Activated naive CD4-positive, alpha-beta T cell treated with anti-CD3 and anti-CD28 coated beads, Interleukin-2, amount 10 ng/mL, durations not matched to agents 7 days and 5 days (primary cell): ENCODE measurements around the gene EPHA7.

Experiments
- CTCF ChIA-PET: fragments of 350-600 bp; sonication (Branson Sonifier 250); formaldehyde crosslinking; loops from one replicate; lab custom pipeline; 2021; ENCODE audit warnings: antibody characterized with exemption; lab: Charles Lee
- DNase-seq: peaks from one replicate; pipeline ENCODE4 v3.0.0-alpha.2; 2020
- H3K27ac Mint-ChIP-seq: one replicate; pipeline ENCODE4 v1.8.0; 2021; ENCODE audit warnings: mild to moderate bottlenecking, moderate library complexity, mixed read lengths
- H3K27me3 Mint-ChIP-seq: one replicate; pipeline ENCODE4 v1.8.0; 2021; ENCODE audit warnings: mild to moderate bottlenecking, mixed read lengths
- H3K36me3 Mint-ChIP-seq: one replicate; pipeline ENCODE4 v1.8.0; 2021; ENCODE audit warnings: mixed read lengths
- H3K4me1 Mint-ChIP-seq: one replicate; pipeline ENCODE4 v1.8.0; 2021; ENCODE audit warnings: mixed read lengths
- H3K4me3 Mint-ChIP-seq: one replicate; pipeline ENCODE4 v1.8.0; 2021; ENCODE audit warnings: mild to moderate bottlenecking, moderate library complexity, mixed read lengths
- H3K9me3 Mint-ChIP-seq: one replicate; pipeline ENCODE4 v1.8.0; 2021; ENCODE audit warnings: mixed read lengths

Gene EPHA7

DNA sequence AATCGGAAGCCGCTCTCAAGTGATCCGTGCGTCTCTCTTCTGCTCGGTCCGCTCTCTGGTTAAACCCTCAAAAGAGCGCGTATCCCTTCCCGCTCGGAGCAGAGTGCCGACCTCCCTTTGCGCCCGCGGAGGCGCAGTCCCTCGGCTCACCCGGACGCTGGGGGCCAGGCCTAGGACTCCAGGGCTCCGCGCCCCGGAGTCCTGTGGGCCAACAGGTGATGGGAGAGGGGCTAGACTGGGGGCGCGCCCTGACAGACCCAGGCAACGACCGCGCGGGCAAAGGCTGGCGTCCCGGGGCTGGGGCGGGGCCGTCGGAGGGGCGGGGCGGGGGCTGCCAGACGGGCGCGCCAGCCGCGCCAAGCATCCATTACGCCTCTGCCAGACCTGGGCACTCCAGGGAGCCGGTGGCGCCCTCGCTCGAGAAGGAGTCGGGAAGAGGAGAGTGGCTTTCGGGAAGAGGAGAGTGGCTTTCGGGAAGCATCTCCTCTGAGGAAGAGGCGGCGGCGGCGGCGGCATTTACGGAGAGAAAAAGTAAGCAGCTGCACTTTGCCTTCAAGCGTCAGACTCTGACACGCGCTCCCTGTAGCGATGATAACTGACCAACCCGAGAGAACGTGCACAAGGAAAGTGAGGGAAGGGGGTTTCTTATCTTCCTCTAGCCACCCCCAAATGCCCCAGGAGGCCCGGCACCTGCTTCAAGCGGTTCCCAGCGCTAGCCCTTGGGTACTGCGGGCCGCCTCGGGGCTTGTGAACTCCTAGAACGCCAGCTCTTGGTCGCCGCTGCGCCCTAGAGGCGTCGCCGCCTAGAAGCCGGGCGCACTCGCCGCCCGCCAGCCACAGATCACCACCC lies 2.6 kb downstream of the EPHA7 start:
- Mint-ChIP-seq H3K36me3 (no peaks in the 10 kb centered on the region), H3K27ac (no peak overlapping the region), H3K9me3 (no peaks in the 10 kb centered on the region), H3K4me3 (peak overlapping the region; percentile 26), H3K4me1 (peaks cover 26% of the 10 kb centered on the region), H3K27me3 (peaks cover 59% of the 10 kb centered on the region)
- CTCF ChIA-PET, result no interaction called here
- DNase-seq, result peak; percentile 18

DNA sequence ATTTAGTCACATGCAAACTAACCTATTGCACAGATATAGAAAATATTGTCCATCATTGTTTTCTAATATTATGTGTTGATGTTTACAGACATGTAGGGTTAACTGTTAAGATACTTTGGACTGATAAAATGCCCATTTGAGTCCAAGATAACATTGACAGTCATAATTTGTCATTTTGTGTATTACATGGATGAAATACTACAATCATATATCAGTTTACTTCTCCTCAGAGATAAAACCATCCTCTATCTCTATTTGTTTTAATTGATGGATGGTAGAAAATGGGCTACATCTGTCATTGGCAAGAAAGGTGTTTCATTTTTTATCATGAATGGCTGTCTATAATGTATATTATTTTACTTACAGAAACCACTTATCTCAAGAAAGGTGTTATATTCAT lies 6.2 kb downstream of the EPHA7 start:
- Mint-ChIP-seq H3K9me3 (no peaks in the 10 kb centered on the region), H3K4me1 (peaks cover 14% of the 10 kb centered on the region), H3K36me3 (no peaks in the 10 kb centered on the region), H3K4me3 (no peak overlapping the region), H3K27ac (no peak overlapping the region), H3K27me3 (peaks cover 26% of the 10 kb centered on the region)
- no peak for DNase-seq
- CTCF ChIA-PET, result no interaction called here

DNA sequence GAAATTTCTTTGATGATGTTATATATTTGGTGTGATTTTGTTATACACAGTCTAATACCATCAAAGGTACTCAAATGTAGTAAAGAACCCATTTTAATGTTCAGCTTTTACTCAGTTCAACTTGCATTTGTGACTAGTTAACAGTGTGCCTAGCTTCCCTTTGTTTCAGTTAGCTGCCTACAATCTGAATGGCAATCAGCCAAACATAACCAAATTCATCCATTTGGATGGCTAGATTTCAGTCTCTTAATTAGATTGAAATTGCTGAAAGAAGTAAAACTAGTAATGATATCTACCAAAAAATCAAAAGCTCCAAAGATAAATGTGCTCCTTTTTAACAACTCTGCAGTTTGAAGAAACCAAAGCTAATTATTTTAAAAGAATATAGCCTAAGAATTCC lies 6.9 kb downstream of the EPHA7 start:
- Mint-ChIP-seq H3K27ac (no peak overlapping the region), H3K9me3 (no peaks in the 10 kb centered on the region), H3K27me3 (peaks cover 18% of the 10 kb centered on the region), H3K4me3 (no peak overlapping the region), H3K36me3 (no peaks in the 10 kb centered on the region), H3K4me1 (peaks cover 8% of the 10 kb centered on the region)
- CTCF ChIA-PET, result no interaction called here
- DNase-seq, result no peak

DNA sequence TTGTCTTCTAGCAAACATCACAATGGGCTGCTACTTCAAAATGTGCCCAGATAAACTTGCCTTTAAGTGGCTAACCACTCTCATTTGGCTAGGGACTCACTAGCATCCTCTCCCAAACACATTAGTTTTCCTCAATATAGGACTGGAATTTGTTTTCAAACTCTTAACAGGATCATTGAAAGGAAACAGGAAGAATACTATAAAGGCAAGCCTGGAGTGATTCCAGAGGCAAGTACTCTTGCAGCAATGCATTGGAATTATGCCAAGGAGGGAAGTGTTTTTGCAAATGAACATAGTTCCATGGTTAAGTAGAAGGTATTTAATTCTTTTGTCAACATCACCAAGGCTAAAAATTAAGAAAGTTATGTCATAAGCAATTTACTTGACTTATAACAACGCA lies 12.2 kb downstream of the EPHA7 start:
- Mint-ChIP-seq H3K4me1 (no peaks in the 10 kb centered on the region), H3K27ac (no peak overlapping the region), H3K9me3 (no peaks in the 10 kb centered on the region), H3K36me3 (no peaks in the 10 kb centered on the region), H3K4me3 (no peak overlapping the region), H3K27me3 (no peaks in the 10 kb centered on the region)
- CTCF ChIA-PET, result no interaction called here
- DNase-seq, result no peak

DNA sequence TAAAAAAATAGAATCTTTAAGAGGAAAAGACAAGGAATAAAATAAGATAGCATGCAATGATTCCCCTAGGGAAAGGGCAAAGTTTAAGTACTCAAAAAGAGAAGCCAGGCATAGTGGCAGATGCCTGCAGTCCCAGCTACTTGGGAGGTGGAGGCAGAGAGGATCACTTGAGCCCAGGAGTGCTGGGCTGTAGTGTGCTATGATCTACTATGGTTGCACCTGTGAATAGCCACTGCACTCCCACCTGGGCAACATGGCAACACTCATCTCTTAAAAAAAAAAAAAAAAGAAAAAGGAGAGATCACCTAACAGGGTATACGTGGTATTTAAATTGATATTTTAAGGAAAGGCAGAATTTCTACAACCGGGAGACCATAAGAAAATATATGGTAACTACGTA lies 16.0 kb downstream of the EPHA7 start:
- no peaks in the 10 kb centered on the region for H3K9me3 Mint-ChIP-seq
- H3K4me1 Mint-ChIP-seq, result no peaks in the 10 kb centered on the region
- no peak overlapping the region for H3K27ac Mint-ChIP-seq
- no peaks in the 10 kb centered on the region for H3K36me3 Mint-ChIP-seq
- H3K4me3 Mint-ChIP-seq, result no peak overlapping the region
- DNase-seq, result no peak
- CTCF ChIA-PET, result no interaction called here
- no peaks in the 10 kb centered on the region for H3K27me3 Mint-ChIP-seq

DNA sequence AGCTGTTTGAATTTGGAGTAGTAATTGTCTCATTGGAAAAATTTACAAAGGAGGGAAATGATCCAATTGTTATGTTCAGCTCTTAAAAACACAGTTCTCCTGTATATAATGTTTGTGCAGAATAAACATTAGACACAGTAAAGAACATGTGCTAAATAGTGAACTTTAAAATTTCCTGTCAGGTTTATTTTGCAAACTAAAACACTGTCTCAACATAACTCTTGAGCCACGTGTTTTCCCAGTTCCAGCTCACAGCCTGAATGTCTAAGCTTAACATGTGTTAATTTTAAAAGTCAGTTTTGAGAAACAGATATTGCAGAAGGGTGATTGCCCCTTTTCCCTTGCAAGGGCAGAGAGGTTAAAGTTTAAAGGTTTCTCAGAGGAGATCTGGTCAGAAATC lies 20.6 kb downstream of the EPHA7 start:
- no peaks in the 10 kb centered on the region for H3K4me1 Mint-ChIP-seq
- H3K27ac Mint-ChIP-seq, result no peak overlapping the region
- no peaks in the 10 kb centered on the region for H3K36me3 Mint-ChIP-seq
- H3K4me3 Mint-ChIP-seq, result no peak overlapping the region
- H3K9me3 Mint-ChIP-seq, result no peaks in the 10 kb centered on the region
- CTCF ChIA-PET, result no interaction called here
- H3K27me3 Mint-ChIP-seq, result no peaks in the 10 kb centered on the region
- no peak for DNase-seq

DNA sequence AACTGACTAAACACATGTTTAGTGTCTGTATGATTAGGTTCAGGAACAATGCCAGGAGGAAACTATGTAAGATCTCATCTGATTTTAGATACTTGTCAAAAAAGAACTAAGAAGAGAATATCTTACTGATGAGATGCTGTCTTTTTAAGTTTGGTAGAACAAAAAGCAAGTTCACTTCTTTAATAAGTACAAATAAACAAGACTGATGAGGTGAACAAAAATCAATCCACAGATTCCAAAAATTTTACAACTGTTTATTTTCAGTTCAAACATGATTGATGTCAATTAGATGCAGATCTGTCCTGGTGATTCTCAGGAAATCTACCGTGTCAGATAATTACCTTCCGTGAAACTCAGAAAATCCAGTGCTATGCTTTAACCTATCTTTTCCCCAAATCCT lies 24.9 kb downstream of the EPHA7 start:
- Mint-ChIP-seq H3K36me3 (no peaks in the 10 kb centered on the region), H3K9me3 (no peaks in the 10 kb centered on the region), H3K4me1 (no peaks in the 10 kb centered on the region), H3K27me3 (no peaks in the 10 kb centered on the region), H3K4me3 (no peak overlapping the region), H3K27ac (no peak overlapping the region)
- no peak for DNase-seq
- CTCF ChIA-PET, result no interaction called here

DNA sequence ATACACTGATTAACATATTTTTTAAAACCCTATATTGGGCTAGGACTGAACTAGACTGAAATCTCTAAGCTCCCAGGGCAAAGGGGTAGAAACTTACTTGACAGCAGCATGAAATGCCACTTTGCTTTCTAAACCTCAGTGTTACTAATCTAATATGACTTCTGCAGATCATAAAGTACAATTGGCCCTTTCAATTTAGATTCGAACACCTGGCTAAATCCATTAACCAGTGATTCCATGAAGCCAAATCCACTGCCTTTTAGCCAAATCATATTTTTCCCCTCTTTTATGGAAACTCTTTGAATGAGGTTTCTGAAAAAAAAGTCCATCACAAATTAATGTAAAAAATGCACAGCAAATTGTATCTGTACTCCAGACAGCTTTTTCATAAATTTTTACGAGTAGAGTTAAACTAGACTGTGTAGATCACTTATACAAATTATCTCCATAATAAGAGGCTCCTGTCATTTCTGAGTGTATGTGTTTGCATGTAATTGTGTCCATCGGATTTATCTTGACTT lies 25.7 kb downstream of the EPHA7 start:
- CTCF ChIA-PET, result no interaction called here
- no peaks in the 10 kb centered on the region for H3K9me3 Mint-ChIP-seq
- H3K27me3 Mint-ChIP-seq, result no peaks in the 10 kb centered on the region

DNA sequence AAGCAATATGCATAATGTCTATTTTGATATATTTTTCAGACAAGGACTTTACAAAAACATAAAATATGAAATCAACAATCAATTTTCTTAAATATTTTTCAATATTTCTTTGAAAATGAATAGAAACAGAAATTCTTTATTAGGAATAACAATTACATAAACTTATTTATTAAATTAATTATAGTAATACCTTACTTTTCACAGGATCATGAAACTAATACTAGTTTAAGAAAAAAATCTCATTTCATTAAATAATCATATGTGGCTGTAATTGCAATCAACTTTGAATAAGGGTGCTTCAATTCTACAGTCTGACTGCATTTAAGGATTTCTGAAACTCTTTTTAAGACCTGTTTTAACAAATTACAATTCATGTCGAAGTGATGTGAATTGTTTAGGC lies 26.6 kb downstream of the EPHA7 start:
- Mint-ChIP-seq H3K9me3 (no peaks in the 10 kb centered on the region), H3K4me3 (no peak overlapping the region), H3K27me3 (no peaks in the 10 kb centered on the region), H3K4me1 (no peaks in the 10 kb centered on the region), H3K27ac (no peak overlapping the region), H3K36me3 (no peaks in the 10 kb centered on the region)
- CTCF ChIA-PET, result no interaction called here
- no peak for DNase-seq

More for the DNA sequence above, 25.7 kb downstream of the EPHA7 start:
- Mint-ChIP-seq H3K36me3 (no peaks in the 10 kb centered on the region), H3K4me1 (no peaks in the 10 kb centered on the region), H3K4me3 (no peak overlapping the region), H3K27ac (no peak overlapping the region)
- DNase-seq, result no peak

DNA sequence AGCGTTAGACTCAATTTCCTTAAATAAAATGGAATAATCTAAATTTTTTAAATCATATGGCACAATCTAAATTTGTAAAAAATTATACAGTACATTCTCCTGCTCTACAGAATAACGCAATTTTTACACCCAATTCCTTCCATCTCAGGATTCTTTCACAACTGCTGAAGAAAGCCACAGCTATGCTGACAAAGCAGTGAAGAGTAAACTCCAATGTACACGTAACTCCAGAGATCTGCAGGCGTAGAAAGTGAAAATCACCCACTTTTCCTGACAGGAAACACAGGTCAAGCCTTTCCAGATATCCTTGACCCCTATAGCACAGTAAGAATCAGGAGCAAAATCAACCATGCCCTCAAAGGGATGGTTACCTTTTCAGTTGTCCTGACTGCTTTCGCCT lies 27.4 kb downstream of the EPHA7 start:
- Mint-ChIP-seq H3K4me3 (no peak overlapping the region), H3K9me3 (peaks cover 7% of the 10 kb centered on the region), H3K27ac (no peak overlapping the region), H3K27me3 (no peaks in the 10 kb centered on the region), H3K36me3 (no peaks in the 10 kb centered on the region), H3K4me1 (no peaks in the 10 kb centered on the region)
- CTCF ChIA-PET, result no interaction called here
- DNase-seq, result no peak

DNA sequence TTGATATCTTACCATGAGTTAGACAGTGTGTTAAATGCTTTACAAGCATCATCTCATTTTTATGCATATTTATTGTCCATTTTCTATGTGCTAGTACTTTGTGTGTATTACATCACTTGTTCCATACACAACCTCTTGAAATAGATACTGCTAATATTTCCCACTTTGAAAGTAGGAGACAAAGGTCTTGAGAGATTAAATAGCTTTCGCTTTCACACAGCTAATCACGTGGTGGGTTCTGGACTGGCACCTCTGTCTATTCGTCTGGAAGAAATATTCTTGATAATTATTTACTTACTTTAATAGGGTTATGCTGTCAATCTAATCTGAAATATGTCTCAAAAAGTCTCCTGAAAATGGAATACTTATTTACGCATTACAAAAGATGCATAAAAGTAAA lies 30.2 kb downstream of the EPHA7 start:
- no peak for DNase-seq
- CTCF ChIA-PET, result no interaction called here
- no peak overlapping the region for H3K27ac Mint-ChIP-seq
- H3K27me3 Mint-ChIP-seq, result no peaks in the 10 kb centered on the region
- H3K4me1 Mint-ChIP-seq, result no peaks in the 10 kb centered on the region
- no peaks in the 10 kb centered on the region for H3K36me3 Mint-ChIP-seq
- no peak overlapping the region for H3K4me3 Mint-ChIP-seq
- peaks cover 7% of the 10 kb centered on the region for H3K9me3 Mint-ChIP-seq

DNA sequence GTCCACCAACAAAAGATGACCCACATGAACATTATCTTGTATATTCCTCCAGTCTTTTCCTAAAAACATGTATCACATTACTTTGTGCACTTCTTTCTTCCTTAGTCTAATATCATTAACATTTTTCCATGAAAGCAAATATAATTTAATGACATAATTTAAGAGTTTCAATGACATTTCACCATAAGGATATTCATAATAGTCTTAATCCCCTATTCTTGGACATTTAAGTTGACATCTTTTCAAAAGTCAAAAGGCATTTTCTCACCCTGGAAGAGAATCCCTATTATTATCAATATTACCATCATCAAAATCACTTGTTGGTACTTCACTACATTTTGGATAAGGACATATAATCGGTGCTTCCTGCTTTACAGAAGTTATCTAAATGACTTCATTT lies 31.3 kb downstream of the EPHA7 start:
- Mint-ChIP-seq H3K4me3 (no peak overlapping the region), H3K4me1 (no peaks in the 10 kb centered on the region), H3K27ac (no peak overlapping the region), H3K27me3 (no peaks in the 10 kb centered on the region), H3K36me3 (no peaks in the 10 kb centered on the region), H3K9me3 (peaks cover 7% of the 10 kb centered on the region)
- no peak for DNase-seq
- CTCF ChIA-PET, result no interaction called here

DNA sequence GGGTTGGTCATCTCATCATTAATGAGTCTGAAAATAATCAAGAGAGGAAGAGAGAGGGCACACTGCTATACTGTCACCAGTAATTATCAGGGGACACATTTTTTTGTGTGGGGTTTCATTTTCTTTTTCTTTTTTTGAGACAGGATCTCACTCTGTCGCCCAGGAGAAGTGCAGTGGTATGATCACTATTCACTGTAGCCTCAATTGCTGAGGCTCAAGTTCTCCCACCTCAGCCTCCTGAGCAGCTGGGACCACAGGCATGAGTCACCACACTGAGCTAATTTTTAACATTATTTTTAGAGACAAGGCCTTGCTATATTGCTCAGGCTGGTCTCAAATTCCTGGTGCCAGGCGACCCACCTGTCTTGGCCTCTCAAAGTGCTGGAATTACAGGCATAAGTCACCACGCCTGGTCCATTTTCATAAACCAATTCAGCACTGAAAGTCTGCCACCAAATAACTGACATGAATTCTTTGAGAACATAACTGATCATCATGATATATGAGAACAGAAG lies 43.3 kb downstream of the EPHA7 start:
- DNase-seq, result no peak
- Mint-ChIP-seq H3K36me3 (no peaks in the 10 kb centered on the region), H3K4me3 (no peak overlapping the region), H3K27ac (no peak overlapping the region), H3K4me1 (no peaks in the 10 kb centered on the region), H3K9me3 (no peaks in the 10 kb centered on the region), H3K27me3 (no peaks in the 10 kb centered on the region)
- CTCF ChIA-PET, result no interaction called here

DNA sequence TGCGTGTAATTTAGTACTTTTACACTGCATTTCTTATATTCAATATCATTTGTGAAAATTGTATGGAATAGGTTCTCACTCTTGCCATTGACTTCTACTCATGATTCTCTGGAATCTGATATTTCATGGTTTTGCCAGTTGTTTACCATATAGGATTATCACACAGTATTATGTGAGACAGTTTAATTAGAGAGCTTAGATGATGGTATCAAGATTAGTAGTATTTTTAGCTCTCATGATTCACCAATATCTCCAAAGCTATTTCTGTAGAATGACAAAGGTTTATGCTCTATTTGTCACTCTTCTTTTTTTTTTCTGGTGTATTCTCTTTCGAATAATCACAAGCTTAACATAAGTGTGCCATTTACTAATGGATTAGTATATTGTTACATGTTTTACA lies 45.9 kb downstream of the EPHA7 start:
- H3K4me3 Mint-ChIP-seq, result no peak overlapping the region
- H3K36me3 Mint-ChIP-seq, result no peaks in the 10 kb centered on the region
- DNase-seq, result no peak
- H3K9me3 Mint-ChIP-seq, result no peaks in the 10 kb centered on the region
- no peaks in the 10 kb centered on the region for H3K4me1 Mint-ChIP-seq
- CTCF ChIA-PET, result no interaction called here
- no peak overlapping the region for H3K27ac Mint-ChIP-seq
- no peaks in the 10 kb centered on the region for H3K27me3 Mint-ChIP-seq

DNA sequence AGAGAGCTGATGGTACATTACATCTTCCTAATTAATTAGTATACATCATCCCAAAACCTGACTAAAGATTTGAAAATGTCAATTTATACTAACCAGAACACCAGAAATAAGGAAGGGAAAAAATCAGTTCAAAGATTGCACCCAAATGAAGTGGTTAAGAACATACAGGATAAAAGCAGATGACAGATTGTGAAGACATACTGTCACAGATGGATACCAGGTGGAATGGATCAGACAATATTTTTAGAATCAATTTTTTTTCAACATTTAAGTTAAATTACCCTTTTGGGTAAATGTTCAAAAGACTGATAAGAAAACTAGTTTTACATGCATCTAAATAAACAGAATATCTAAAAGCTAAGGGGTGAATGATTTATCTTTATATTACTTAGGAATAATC lies 47.6 kb downstream of the EPHA7 start:
- no peak for DNase-seq
- Mint-ChIP-seq H3K27ac (no peak overlapping the region), H3K9me3 (no peaks in the 10 kb centered on the region), H3K4me1 (no peaks in the 10 kb centered on the region), H3K4me3 (no peak overlapping the region), H3K27me3 (no peaks in the 10 kb centered on the region), H3K36me3 (no peaks in the 10 kb centered on the region)
- CTCF ChIA-PET, result no interaction called here
